MCF 10A (cell line): ENCODE measurements around the gene TBC1D4. TPM values are rescaled to one million over a fixed set of nuclear protein-coding genes. Genes with fewer than 3 reads are reported as not detected.

Experiments used
- BruUV-seq: library from RNA; stranded (reverse); fragments of 400-500 nt; replicated peaks from 2 replicates; lab custom pipeline; 2021; lab: Mats Ljungman, UMichigan
- CTCF ChIA-PET: fragments of 300-600 bp; sonication (Branson Sonifier 250); formaldehyde crosslinking; extraction: SDS; loops from one replicate; lab custom pipeline; 2021; ENCODE audit warnings: antibody characterized with exemption, inconsistent platforms; lab: Yijun Ruan, JAX
- POLR2A ChIA-PET: fragments of 300-600, 350-650 bp; sonication (Branson Sonifier 250); formaldehyde crosslinking; extraction: SDS; loops from one replicate; lab custom pipeline; 2020; ENCODE audit warnings: antibody characterized with exemption, inconsistent platforms; lab: Yijun Ruan, JAX
- DNase-seq: peaks from one replicate; pipeline ENCODE4 v3.0.0-alpha.2; 2018; ENCODE audit not compliant: unreplicated experiment
- H3K27ac Mint-ChIP-seq: one replicate; pipeline ENCODE4 v1.8.0; 2022; ENCODE audit warnings: mild to moderate bottlenecking, low read depth, mixed read lengths; ENCODE audit not compliant: unreplicated experiment
- H3K27me3 Mint-ChIP-seq: one replicate; pipeline ENCODE4 v1.8.0; 2022; ENCODE audit warnings: mixed read lengths; ENCODE audit not compliant: insufficient read depth, unreplicated experiment
- H3K36me3 Mint-ChIP-seq: one replicate; pipeline ENCODE4 v1.8.0; 2022; ENCODE audit warnings: mild to moderate bottlenecking, moderate library complexity, mixed read lengths; ENCODE audit not compliant: insufficient read depth, unreplicated experiment
- H3K4me1 Mint-ChIP-seq: one replicate; pipeline ENCODE4 v1.8.0; 2022; ENCODE audit warnings: mixed read lengths; ENCODE audit not compliant: insufficient read depth, unreplicated experiment
- H3K4me3 Mint-ChIP-seq: one replicate; pipeline ENCODE4 v1.8.0; 2022; ENCODE audit warnings: mild to moderate bottlenecking, moderate library complexity, mixed read lengths; ENCODE audit not compliant: unreplicated experiment
- H3K9me3 Mint-ChIP-seq: one replicate; pipeline ENCODE4 v1.8.0; 2022; ENCODE audit warnings: mixed read lengths; ENCODE audit not compliant: unreplicated experiment
- CTCF ChIP-seq: fragments of 200-600 bp; IDR thresholded peaks from one replicate; pipeline ENCODE4 v1.8.0; 2022; ENCODE audit warnings: antibody characterized with exemption, mild to moderate bottlenecking; ENCODE audit not compliant: unreplicated experiment
- intact Hi-C: fragments of 100-400 bp; cut with micrococcal nuclease; formaldehyde crosslinking; loops from 2 replicates; pipeline ENCODE4 v1.14.1; 2022
- total RNA-seq: library from RNA; stranded (reverse); gene quantifications from 2 replicates; pipeline ENCODE4 v1.2.3, GENCODE V29; 2022

The TBC1D4 gene
- total RNA-seq, 1 experiment from 2014 or later = 9.3 TPM

- Mint-ChIP-seq H3K4me3 (no peak overlapping the region), H3K36me3 (no peaks in the 10 kb centered on the region), H3K27me3 (no peaks in the 10 kb centered on the region), H3K27ac (no peak overlapping the region), H3K9me3 (no peaks in the 10 kb centered on the region), H3K4me1 (peaks cover 40% of the 10 kb centered on the region)
- no peak for TF ChIP-seq CTCF
- no TSS peak for BruUV-seq
- ChIA-PET CTCF (interaction anchor here (0.9 to 1.3 kb wide), 3 partner anchors 9 to 55 kb away, joined by 3 to 6 read pairs (median 5); no protein-coding TSS in a partner anchor), POLR2A (interaction anchor here (0.6 to 1.0 kb wide), 2 partner anchors 73 to 119 kb away, joined by 3 read pairs; partner anchors contain the start of gene TBC1D4)
- intact Hi-C loops = no loop called here
- no peak for DNase-seq
These were observed 118.6 kb downstream of the TBC1D4 start for GRCh38 chr13:75363371-75363770.

GRCh38 chr13:75362026-75362425 is 119.9 kb downstream of the TBC1D4 start:
- Mint-ChIP-seq H3K9me3 (no peaks in the 10 kb centered on the region), H3K4me1 (peaks cover 39% of the 10 kb centered on the region), H3K4me3 (no peak overlapping the region), H3K36me3 (no peaks in the 10 kb centered on the region), H3K27ac (no peak overlapping the region), H3K27me3 (no peaks in the 10 kb centered on the region)
- CTCF ChIA-PET = no interaction called here
- no peak for TF ChIP-seq CTCF
- intact Hi-C loops = no loop called here
- POLR2A ChIA-PET = no interaction called here
- DNase-seq = no peak
- BruUV-seq = no TSS peak

- Mint-ChIP-seq H3K4me1 (peaks cover 30% of the 10 kb centered on the region), H3K36me3 (no peaks in the 10 kb centered on the region), H3K9me3 (no peaks in the 10 kb centered on the region), H3K27ac (no peak overlapping the region), H3K27me3 (no peaks in the 10 kb centered on the region), H3K4me3 (no peak overlapping the region)
- no TSS peak for BruUV-seq
- intact Hi-C loops = no loop called here
- ChIA-PET CTCF (interaction anchor here (2.7 kb wide), 1 partner anchor 12 kb away, joined by 10 read pairs; no protein-coding TSS in a partner anchor), POLR2A (interaction anchor here (0.5 to 1.0 kb wide), 2 partner anchors 31 to 34 kb away, joined by 3 to 4 read pairs; no protein-coding TSS in a partner anchor)
- no peak for DNase-seq
- no peak for TF ChIP-seq CTCF
These were observed 121.8 kb downstream of the TBC1D4 start for GRCh38 chr13:75360170-75360569.

GRCh38 chr13:75359266-75359665 is 122.7 kb downstream of the TBC1D4 start:
- BruUV-seq = no TSS peak
- no peak for TF ChIP-seq CTCF
- CTCF ChIA-PET = interaction anchor here (1.3 to 2.7 kb wide), 2 partner anchors 13 to 33 kb away, joined by 3 to 10 read pairs; no protein-coding TSS in a partner anchor
- H3K4me3 Mint-ChIP-seq = no peak overlapping the region
- peak overlapping the region; percentile 63 for H3K27ac Mint-ChIP-seq
- H3K9me3 Mint-ChIP-seq = no peaks in the 10 kb centered on the region
- intact Hi-C loops = no loop called here
- no peaks in the 10 kb centered on the region for H3K36me3 Mint-ChIP-seq
- POLR2A ChIA-PET = interaction anchor here (0.5 to 0.7 kb wide), 2 partner anchors 23 to 123 kb away, joined by 3 read pairs; partner anchors contain the start of gene TBC1D4
- peak; percentile 76 for DNase-seq
- H3K27me3 Mint-ChIP-seq = no peaks in the 10 kb centered on the region
- H3K4me1 Mint-ChIP-seq = peaks cover 29% of the 10 kb centered on the region
